ENCODE results near the gene ULK1.
"Not testable (repeated sequence)": the region's sequence is repeated elsewhere in the genome, so short reads cannot be mapped to it uniquely, and the experiment has no call there.

ULK1 gene

GRCh38 chr12:131862084-131862441 is 32.4 kb upstream of the ULK1 start:
- DNase-seq (ENCODE audit: low spot score): no peak

- no peak for DNase-seq (ENCODE audit: low spot score)
These were observed 31.8 kb upstream of the ULK1 start for GRCh38 chr12:131862600-131862993.

- no peak for DNase-seq (ENCODE audit: low spot score)
These were observed 31.3 kb upstream of the ULK1 start for GRCh38 chr12:131862994-131863710.

- no peak for DNase-seq (ENCODE audit: low spot score)
These were observed 30.6 kb upstream of the ULK1 start for GRCh38 chr12:131863711-131864396.

GRCh38 chr12:131864469-131864868 is 30.0 kb upstream of the ULK1 start:
- DNase-seq (ENCODE audit: low spot score): no peak

- DNase-seq (ENCODE audit: low spot score): no peak
These were observed 29.1 kb upstream of the ULK1 start for GRCh38 chr12:131865180-131865875.

GRCh38 chr12:131867471-131867870 is 27.0 kb upstream of the ULK1 start:
- DNase-seq (ENCODE audit: low spot score): no peak

GRCh38 chr12:131867891-131868675 is 26.3 kb upstream of the ULK1 start:
- peak; percentile 47 for DNase-seq (ENCODE audit: low spot score)

GRCh38 chr12:131869871-131870418 is 24.5 kb upstream of the ULK1 start:
- peak; percentile 77 for DNase-seq (ENCODE audit: low spot score)

- DNase-seq (ENCODE audit: low spot score): no peak
These were observed 22.7 kb upstream of the ULK1 start for GRCh38 chr12:131871677-131872076.

GRCh38 chr12:131872154-131873051 is 22.0 kb upstream of the ULK1 start:
- peak; percentile 95 for DNase-seq (ENCODE audit: low spot score)

- DNase-seq (ENCODE audit: low spot score): no peak
These were observed 21.1 kb upstream of the ULK1 start for GRCh38 chr12:131873293-131873692.

GRCh38 chr12:131874972-131875371 is 19.4 kb upstream of the ULK1 start:
- not testable (repeated sequence) for DNase-seq (ENCODE audit: low spot score)

GRCh38 chr12:131877216-131877615 is 17.2 kb upstream of the ULK1 start:
- not testable (repeated sequence) for DNase-seq (ENCODE audit: low spot score)

- not testable (repeated sequence) for DNase-seq (ENCODE audit: low spot score)
These were observed 16.0 kb upstream of the ULK1 start for GRCh38 chr12:131878436-131878835.

GRCh38 chr12:131882804-131883520 is 11.5 kb upstream of the ULK1 start:
- peak; percentile 12 for DNase-seq (ENCODE audit: low spot score)

- DNase-seq (ENCODE audit: low spot score): no peak
These were observed 10.9 kb upstream of the ULK1 start for GRCh38 chr12:131883521-131883900.

GRCh38 chr12:131885076-131885475 is 9.3 kb upstream of the ULK1 start:
- not testable (repeated sequence) for DNase-seq (ENCODE audit: low spot score)

GRCh38 chr12:131885543-131886057 is 8.8 kb upstream of the ULK1 start:
- DNase-seq (ENCODE audit: low spot score): no peak

- not testable (repeated sequence) for DNase-seq (ENCODE audit: low spot score)
These were observed 2.7 kb upstream of the ULK1 start for GRCh38 chr12:131891722-131892121.
